HFFc6 (cell line): ENCODE data around the gene DISC1. TPM values are rescaled to one million over a fixed set of nuclear protein-coding genes. Genes with fewer than 3 reads are reported as not detected.

ENCODE experiments used
- DNase-seq: peaks from one replicate; pipeline ENCODE4 v3.0.0-alpha.2; 2018
- H3K27ac Mint-ChIP-seq: 2 replicates; pipeline ENCODE4 v1.8.0; 2020; ENCODE audit warnings: mild to moderate bottlenecking, mixed read lengths
- H3K27me3 Mint-ChIP-seq: 2 replicates; pipeline ENCODE4 v1.8.0; 2021; ENCODE audit warnings: mild to moderate bottlenecking, moderate library complexity, mixed read lengths; ENCODE audit not compliant: insufficient read depth
- H3K36me3 Mint-ChIP-seq: 2 replicates; pipeline ENCODE4 v1.8.0; 2021; ENCODE audit warnings: low read depth, mixed read lengths
- H3K4me1 Mint-ChIP-seq: 2 replicates; pipeline ENCODE4 v1.8.0; 2020; ENCODE audit warnings: low read depth, mixed read lengths
- H3K4me3 Mint-ChIP-seq: 2 replicates; pipeline ENCODE4 v1.8.0; 2020; ENCODE audit warnings: mild to moderate bottlenecking, moderate library complexity, mixed read lengths
- H3K9me3 Mint-ChIP-seq: 2 replicates; pipeline ENCODE4 v1.8.0; 2020; ENCODE audit warnings: mild to moderate bottlenecking, mixed read lengths
- CTCF ChIP-seq: fragments of 200-600 bp; sonication (generic); IDR thresholded peaks from 2 replicates; pipeline ENCODE4 v1.5.0; 2021; ENCODE audit warnings: antibody characterized with exemption, mild to moderate bottlenecking
- total RNA-seq, 6 experiments: library from RNA; stranded (reverse); fragmentation: NEBNext Ultra II Directional; extraction: Animal tissue kit (Norgen Biotek cat#: 25700); gene quantifications; 2 replicates in 1 of 6; 3 replicates in 5 of 6; pipeline ENCODE4 v1.2.3, GENCODE V29; 2021

The DISC1 gene
- total RNA-seq, 6 experiments from 2014 or later, result 1.3 to 4.3 (median 1.9) TPM

DNA sequence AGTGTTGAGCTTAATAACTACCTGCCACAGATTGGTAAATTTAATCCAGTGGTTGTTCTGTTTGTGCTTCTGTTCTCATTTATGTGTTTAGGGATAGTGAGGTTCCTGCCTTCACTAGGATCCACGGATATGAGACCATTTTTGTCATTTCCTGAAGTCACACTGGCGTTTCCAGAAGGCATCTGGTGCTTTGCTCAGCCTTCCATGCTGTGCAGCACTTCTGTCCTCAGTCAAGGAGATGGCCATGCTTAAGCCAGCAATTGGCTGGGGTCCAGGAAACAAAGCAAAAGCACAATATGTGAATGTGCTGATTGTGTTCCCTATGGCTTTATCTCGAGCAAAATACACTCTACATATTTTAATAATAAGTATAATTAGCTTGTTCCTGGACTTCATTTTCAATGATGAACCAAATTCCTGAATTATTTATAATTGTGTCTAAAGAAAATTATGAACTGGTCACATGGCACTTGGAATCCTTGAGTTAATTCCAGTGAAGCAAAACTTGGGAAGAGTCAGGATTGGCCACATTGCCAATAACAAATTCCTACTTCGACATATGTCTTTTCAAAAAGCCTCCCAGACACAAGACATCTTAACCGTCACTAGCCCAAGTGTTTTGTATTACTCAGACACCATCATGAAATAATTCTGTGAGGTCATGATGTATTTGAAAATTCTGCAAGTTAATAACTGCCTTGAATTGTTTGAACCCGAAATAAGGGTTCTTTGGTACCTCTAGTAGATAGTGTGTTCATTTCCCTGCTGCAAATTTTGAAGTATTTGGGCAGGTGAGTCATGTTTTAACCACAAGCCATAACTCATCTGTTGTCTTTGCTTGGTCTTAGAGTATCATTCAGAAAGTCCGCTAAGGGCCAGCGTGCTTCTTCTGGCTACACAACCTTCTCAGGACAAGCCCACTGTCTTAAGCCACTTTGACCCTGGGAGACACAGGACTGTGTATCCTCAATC lies 412.4 kb downstream of the DISC1 start:
- H3K36me3 Mint-ChIP-seq, result 0 out of 2 replicates have a peak, but pooled peaks cover 4% of the 10 kb centered on the region
- no peak for DNase-seq

GRCh38 chr1:232040260-232040659 lies 413.7 kb downstream of the DISC1 start:
- Mint-ChIP-seq H3K27ac (no peak overlapping the region), H3K36me3 (0 out of 2 replicates have a peak, but pooled peaks cover 4% of the 10 kb centered on the region), H3K9me3 (peaks cover 37% of the 10 kb centered on the region), H3K4me3 (no peak overlapping the region), H3K27me3 (no peaks in the 10 kb centered on the region), H3K4me1 (no peaks in the 10 kb centered on the region)
- TF ChIP-seq CTCF, result no peak
- DNase-seq, result no peak

More for the DNA sequence above, 412.4 kb downstream of the DISC1 start:
- H3K4me1 Mint-ChIP-seq, result no peaks in the 10 kb centered on the region
- no peak overlapping the region for H3K27ac Mint-ChIP-seq
- H3K27me3 Mint-ChIP-seq, result no peaks in the 10 kb centered on the region
- peaks cover 33% of the 10 kb centered on the region for H3K9me3 Mint-ChIP-seq
- no peak overlapping the region for H3K4me3 Mint-ChIP-seq
- no peak for TF ChIP-seq CTCF

DNA sequence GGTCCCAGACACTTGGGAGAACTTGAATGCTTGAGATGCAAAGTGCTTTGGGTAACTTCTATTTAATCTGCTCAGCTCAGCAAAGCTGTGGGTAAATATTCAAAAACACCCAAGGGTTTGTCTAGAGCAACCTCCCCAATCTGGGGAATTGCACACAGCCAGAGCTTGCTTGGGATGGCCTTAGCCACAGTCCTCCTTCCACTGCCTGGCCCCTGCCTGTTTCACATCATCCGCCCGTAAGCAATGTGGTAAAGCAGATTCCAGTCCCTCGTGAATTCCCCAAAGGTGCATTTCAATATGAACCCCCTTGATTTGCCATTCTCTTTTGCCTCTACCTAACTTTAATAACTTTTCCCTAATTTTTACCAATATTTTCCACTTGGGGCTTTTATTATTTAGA lies 418.1 kb downstream of the DISC1 start:
- Mint-ChIP-seq H3K4me1 (no peaks in the 10 kb centered on the region), H3K27me3 (0 out of 2 replicates have a peak, but pooled peaks cover 2% of the 10 kb centered on the region), H3K9me3 (peaks cover 53% of the 10 kb centered on the region), H3K27ac (no peak overlapping the region), H3K4me3 (no peak overlapping the region), H3K36me3 (no peaks in the 10 kb centered on the region)
- no peak for DNase-seq
- no peak for TF ChIP-seq CTCF

GRCh38 chr1:232045139-232045994 lies 418.8 kb downstream of the DISC1 start:
- Mint-ChIP-seq H3K4me1 (no peaks in the 10 kb centered on the region), H3K9me3 (peaks cover 49% of the 10 kb centered on the region), H3K27ac (no peak overlapping the region), H3K27me3 (peaks cover 3% of the 10 kb centered on the region; the same call in 1 of the 2 replicates), H3K36me3 (no peaks in the 10 kb centered on the region), H3K4me3 (no peak overlapping the region)
- no peak for TF ChIP-seq CTCF
- no peak for DNase-seq

- Mint-ChIP-seq H3K27me3 (peaks cover 3% of the 10 kb centered on the region; the same call in 1 of the 2 replicates), H3K27ac (no peak overlapping the region), H3K36me3 (no peaks in the 10 kb centered on the region), H3K9me3 (peaks cover 43% of the 10 kb centered on the region), H3K4me1 (no peaks in the 10 kb centered on the region), H3K4me3 (no peak overlapping the region)
- TF ChIP-seq CTCF, result no peak
- no peak for DNase-seq
These were observed 420.1 kb downstream of the DISC1 start for GRCh38 chr1:232046451-232047306.
